Vagina (tissue), 2 donors: ENCODE results near the gene HPN. TPM values are rescaled to one million over a fixed set of nuclear protein-coding genes. Genes with fewer than 3 reads are reported as not detected.
A peak's percentile ranks its signal among the peaks of the same experiment; 100 is the strongest.
"Not testable (repeated sequence)": the region's sequence is repeated elsewhere in the genome, so short reads cannot be mapped to it uniquely, and the experiment has no call there.

ENCODE experiments used
- DNase-seq, 2 donors: peaks; one replicate each; pipeline ENCODE4 v3.0.0-alpha.2; 2017; ENCODE audit errors: extremely low spot score in 2 of 2
- H3K27ac ChIP-seq: fragments of 200-600 bp; sonication (generic); one replicate; pipeline ENCODE4 v1.5.1; 2019
- H3K27me3 ChIP-seq: fragments of 200-600 bp; sonication (generic); one replicate; pipeline ENCODE4 v1.5.1; 2019
- H3K36me3 ChIP-seq, 2 donors: fragments of 200-600 bp; sonication (generic); one replicate each; pipeline ENCODE4 v1.5.1; 2017 to 2019
- H3K4me1 ChIP-seq: fragments of 200-600 bp; sonication (generic); one replicate; pipeline ENCODE4 v1.5.1; 2019
- H3K4me3 ChIP-seq, 2 donors: fragments of 200-600 bp; sonication (generic); 1 replicate in 1 of 2; 2 replicates in 1 of 2; pipeline ENCODE4 v1.5.1; 2016 to 2019
- H3K9me3 ChIP-seq: fragments of 200-600 bp; sonication (generic); one replicate; pipeline ENCODE4 v1.5.1; 2019
- CTCF ChIP-seq, 3 experiments: fragments of 450-650 bp in 2 of 3; fragments of 200-600 bp in 1 of 3; sonication (generic) in 1 of 3; IDR thresholded peaks; one replicate each; pipeline ENCODE4 v1.5.1; 2017 to 2019; ENCODE audit warnings: antibody characterized with exemption in 3 of 3, mild to moderate bottlenecking in 2 of 3, moderate library complexity in 2 of 3
- POLR2A ChIP-seq, 2 donors: fragments of 450-650 bp; IDR thresholded peaks; one replicate each; pipeline ENCODE4 v1.6.1; 2017; ENCODE audit warnings: antibody characterized with exemption in 2 of 2, mild to moderate bottlenecking in 2 of 2, moderate library complexity in 2 of 2
- POLR2AphosphoS5 ChIP-seq, 2 donors: sonication (generic); formaldehyde crosslinking; IDR thresholded peaks; one replicate each; pipeline ENCODE4 v1.9.0; 2017; ENCODE audit warnings: antibody characterized with exemption in 2 of 2, mild to moderate bottlenecking in 2 of 2, low read depth in 1 of 2; ENCODE audit not compliant: insufficient read depth in 1 of 2
- intact Hi-C: fragments of 100-400 bp; cut with DNase I; formaldehyde crosslinking; loops from one replicate; pipeline ENCODE4 v1.15.1; 2023
- total RNA-seq: library from RNA; depleted of rRNA; stranded (reverse); fragments of >200 nt; gene quantifications from one replicate; pipeline ENCODE4 v1.2.3, GENCODE V29; 2016

HPN gene
- total RNA-seq, 1 donor from 2014 or later = not detected

DNA sequence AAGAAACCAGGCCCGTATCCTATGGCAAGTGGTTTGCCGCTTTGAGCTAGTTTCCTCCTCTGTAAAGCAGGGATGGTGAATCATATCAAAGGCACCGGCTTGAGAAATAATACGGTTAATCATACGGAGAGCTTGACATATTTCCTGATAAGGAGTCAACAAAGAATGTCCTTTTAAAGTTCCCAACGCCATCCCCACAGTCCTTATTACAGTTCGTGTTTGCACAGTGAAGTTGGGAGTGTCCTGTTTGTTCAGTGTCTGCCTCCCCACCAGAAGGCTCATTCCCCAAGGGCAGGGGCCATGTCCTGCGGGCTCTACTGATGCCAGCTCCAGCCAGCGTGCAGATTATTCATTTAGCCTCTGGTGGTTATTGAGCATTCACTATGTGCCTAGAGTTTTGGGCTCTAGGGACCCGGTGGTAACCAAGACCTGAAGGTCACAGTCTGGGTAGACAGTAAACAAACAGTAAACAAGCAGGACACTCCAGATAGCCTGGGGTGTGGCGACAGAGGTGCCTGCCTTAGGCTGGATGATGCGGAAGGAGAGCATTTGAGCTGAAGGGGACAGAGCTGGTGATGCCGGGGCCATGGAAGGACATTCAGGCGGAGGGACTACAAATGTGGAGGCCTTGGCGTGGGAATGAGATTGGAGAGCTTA lies 35.1 kb upstream of the HPN start:
- Histone ChIP-seq H3K4me3 (no peak overlapping the region), H3K4me1 (peaks cover 38% of the 10 kb centered on the region), H3K27ac (no peak overlapping the region), H3K36me3 (peaks cover 0 to 18% of the 10 kb centered on the region in 2 donors), H3K27me3 (no peaks in the 10 kb centered on the region), H3K9me3 (no peaks in the 10 kb centered on the region)
- intact Hi-C loops = no loop called here
- TF ChIP-seq POLR2A (IDR thresholded peaks at IDR 0.05) = no peak
- no peak for TF ChIP-seq CTCF (IDR thresholded peaks at IDR 0.05)
- no peak for TF ChIP-seq POLR2AphosphoS5 (IDR thresholded peaks at IDR 0.05; ENCODE audit: insufficient read depth in 1 of 2, low read depth in 1 of 2)
- no peak for DNase-seq

- Histone ChIP-seq H3K4me1 (peaks cover 36% of the 10 kb centered on the region), H3K36me3 (peaks cover 0 to 23% of the 10 kb centered on the region in 2 donors)
These were observed 34.5 kb upstream of the HPN start for GRCh38 chr19:35006999-35007365.

GRCh38 chr19:35007427-35007826 lies 34.1 kb upstream of the HPN start:
- H3K4me3 ChIP-seq, intact Hi-C loops, H3K9me3 ChIP-seq, H3K27ac ChIP-seq, H3K27me3 ChIP-seq, DNase-seq: not testable (repeated sequence)
- peaks cover 0 to 28% of the 10 kb centered on the region in 2 donors for H3K36me3 ChIP-seq
- H3K4me1 ChIP-seq = peaks cover 36% of the 10 kb centered on the region

More at GRCh38 chr19:35006999-35007365, 34.5 kb upstream of the HPN start:
- intact Hi-C loops = no loop called here
- Histone ChIP-seq H3K27me3 (no peaks in the 10 kb centered on the region), H3K9me3 (no peaks in the 10 kb centered on the region), H3K27ac (no peak overlapping the region), H3K4me3 (no peak overlapping the region)
- DNase-seq = no peak
- TF ChIP-seq CTCF (IDR thresholded peaks at IDR 0.05) (no peak), POLR2A (IDR thresholded peaks at IDR 0.05) (no peak), POLR2AphosphoS5 (IDR thresholded peaks at IDR 0.05; ENCODE audit: insufficient read depth in 1 of 2, low read depth in 1 of 2) (no peak)

DNA sequence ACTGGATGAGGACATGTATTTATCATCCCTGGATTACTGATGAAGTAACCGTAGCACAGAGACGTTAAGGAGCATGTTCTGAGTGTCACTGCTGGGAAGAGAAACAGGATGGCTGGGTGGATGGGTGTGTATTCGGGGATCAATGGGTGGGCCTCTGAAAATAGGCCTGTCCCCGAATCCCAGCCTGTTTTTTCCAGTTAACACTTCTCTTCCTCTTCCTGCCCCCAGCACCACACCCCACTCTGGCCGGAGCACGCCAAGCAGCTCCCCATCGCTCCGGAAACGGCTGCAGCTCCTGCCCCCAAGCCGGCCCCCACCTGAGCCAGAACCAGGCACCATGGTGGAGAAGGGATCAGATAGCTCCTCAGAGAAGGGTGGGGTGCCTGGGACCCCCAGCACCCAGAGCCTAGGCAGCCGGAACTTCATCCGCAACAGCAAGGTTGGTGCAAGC lies 32.6 kb upstream of the HPN start:
- peaks cover 32% of the 10 kb centered on the region for H3K4me1 ChIP-seq
- intact Hi-C loops = no loop called here
- H3K27me3 ChIP-seq = no peaks in the 10 kb centered on the region
- no peak overlapping the region for H3K27ac ChIP-seq
- no peaks in the 10 kb centered on the region for H3K9me3 ChIP-seq
- DNase-seq = no peak
- H3K36me3 ChIP-seq = peaks cover 0 to 30% of the 10 kb centered on the region in 2 donors
- H3K4me3 ChIP-seq = no peak overlapping the region
- no peak for TF ChIP-seq POLR2A (IDR thresholded peaks at IDR 0.05)
- TF ChIP-seq POLR2AphosphoS5 (IDR thresholded peaks at IDR 0.05; ENCODE audit: insufficient read depth in 1 of 2, low read depth in 1 of 2) = peak in 1 of 2 donors; percentile 20

GRCh38 chr19:35009424-35010415 lies 31.8 kb upstream of the HPN start:
- DNase-seq = no peak
- intact Hi-C loops = no loop called here

More at GRCh38 chr19:35009424-35010415, 31.8 kb upstream of the HPN start:
- Histone ChIP-seq H3K4me1 (peaks cover 24% of the 10 kb centered on the region), H3K36me3 (peaks cover 0 to 36% of the 10 kb centered on the region in 2 donors), H3K4me3 (no peak overlapping the region), H3K27me3 (no peaks in the 10 kb centered on the region), H3K9me3 (no peaks in the 10 kb centered on the region), H3K27ac (no peak overlapping the region)
- TF ChIP-seq POLR2A (IDR thresholded peaks at IDR 0.05) (no peak), POLR2AphosphoS5 (IDR thresholded peaks at IDR 0.05; ENCODE audit: insufficient read depth in 1 of 2, low read depth in 1 of 2) (no peak), CTCF (IDR thresholded peaks at IDR 0.05) (no peak)
